ENCODE measurements around the gene MAP1A.

MAP1A gene

GRCh38 chr15:43511012-43511885 lies 6.2 kb upstream of the MAP1A start:
- TF ChIP-seq CTCF (IDR thresholded peaks at IDR 0.05) (peak; percentile 58), ZFX (IDR thresholded peaks at IDR 0.05; ENCODE audit: borderline replicate concordance) (no peak)
- peak overlapping the region; percentile 81 for H3K27ac ChIP-seq

- TF ChIP-seq ZFX (IDR thresholded peaks at IDR 0.05; ENCODE audit: borderline replicate concordance) = no peak
- H3K27ac ChIP-seq = no peak overlapping the region
Observed at GRCh38 chr15:43513550-43513949, 3.9 kb upstream of the MAP1A start.

- TF ChIP-seq ZFX (IDR thresholded peaks at IDR 0.05; ENCODE audit: borderline replicate concordance) (no peak), CTCF (IDR thresholded peaks at IDR 0.05) (peak; percentile 80)
- no peak overlapping the region for H3K27ac ChIP-seq
Observed at GRCh38 chr15:43514241-43515057, 3.0 kb upstream of the MAP1A start.

DNA sequence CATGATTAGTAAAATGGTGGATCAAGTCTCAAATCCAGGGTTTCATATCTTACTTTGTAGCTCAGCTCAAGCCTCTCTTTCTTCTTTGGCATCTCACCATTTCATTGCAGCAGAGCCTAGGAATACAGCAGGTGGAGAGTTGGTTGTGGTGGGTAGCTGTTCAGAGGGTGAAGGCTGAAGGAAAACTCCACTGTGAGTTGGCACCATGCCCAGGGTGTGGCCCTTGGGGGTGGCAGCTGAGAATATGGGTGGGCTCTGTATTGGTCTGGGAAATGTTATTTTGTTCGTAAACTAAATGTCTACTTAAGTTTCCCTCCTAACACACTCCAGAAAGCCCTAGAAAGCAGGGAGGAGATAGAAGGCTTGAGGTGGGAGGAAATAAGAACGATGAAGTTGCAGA lies 1.7 kb upstream of the MAP1A start:
- TF ChIP-seq CTCF (IDR thresholded peaks at IDR 0.05) = no peak
- TF ChIP-seq ZFX (IDR thresholded peaks at IDR 0.05; ENCODE audit: borderline replicate concordance) = no peak
- no peak overlapping the region for H3K27ac ChIP-seq

DNA sequence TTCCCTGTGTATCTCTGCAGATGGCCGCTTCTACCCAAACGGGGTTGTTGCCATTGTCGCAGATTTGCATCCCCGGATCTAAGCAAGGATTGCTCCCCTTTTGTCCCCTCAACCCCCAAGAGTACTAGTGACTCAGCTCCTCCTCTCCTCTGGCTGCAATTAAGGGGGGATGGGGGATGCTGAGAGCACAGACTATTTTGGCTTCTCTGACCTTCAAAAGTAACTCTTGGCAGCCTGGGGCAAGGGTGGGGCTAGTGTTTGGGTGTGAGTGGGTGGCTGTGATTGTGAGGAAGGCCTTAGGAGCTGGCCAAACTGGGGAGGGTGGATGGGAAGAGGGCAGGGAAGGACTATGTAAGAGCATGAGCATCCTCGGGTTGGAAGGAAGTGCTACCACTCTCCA lies 1.2 kb upstream of the MAP1A start:
- no peak for TF ChIP-seq CTCF (IDR thresholded peaks at IDR 0.05)
- no peak overlapping the region for H3K27ac ChIP-seq

DNA sequence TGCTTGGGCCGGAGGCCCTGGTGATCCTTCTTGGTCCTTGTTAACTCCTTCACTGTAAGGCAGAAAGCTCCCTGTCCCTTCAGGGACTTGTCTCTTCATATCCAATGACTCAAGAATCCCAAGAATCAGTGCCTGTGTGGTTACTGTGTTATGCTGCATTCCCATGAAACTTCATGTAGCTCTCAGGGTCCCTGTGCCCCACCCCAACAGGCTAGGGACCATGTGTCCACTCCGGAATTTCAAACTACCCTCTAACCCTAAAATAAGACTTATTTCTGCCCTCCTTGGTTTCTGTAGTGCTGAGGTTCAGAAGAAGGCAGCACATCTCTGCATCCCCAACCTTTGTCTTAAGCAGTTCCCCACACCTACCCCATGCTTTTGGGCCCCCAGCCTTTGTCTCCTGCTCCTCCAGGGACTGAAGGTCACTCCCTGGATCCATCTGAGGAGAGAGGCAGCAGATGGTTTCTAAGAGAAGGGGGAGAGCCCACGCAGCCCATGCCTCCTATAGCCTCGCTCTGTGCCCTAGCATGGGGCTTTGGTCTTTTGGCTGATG lies 531 bp upstream of the MAP1A start:
- TF ChIP-seq ZFX (IDR thresholded peaks at IDR 0.05; ENCODE audit: borderline replicate concordance) = no peak
- no peak for TF ChIP-seq CTCF (IDR thresholded peaks at IDR 0.05)
- H3K27ac ChIP-seq = no peak overlapping the region

DNA sequence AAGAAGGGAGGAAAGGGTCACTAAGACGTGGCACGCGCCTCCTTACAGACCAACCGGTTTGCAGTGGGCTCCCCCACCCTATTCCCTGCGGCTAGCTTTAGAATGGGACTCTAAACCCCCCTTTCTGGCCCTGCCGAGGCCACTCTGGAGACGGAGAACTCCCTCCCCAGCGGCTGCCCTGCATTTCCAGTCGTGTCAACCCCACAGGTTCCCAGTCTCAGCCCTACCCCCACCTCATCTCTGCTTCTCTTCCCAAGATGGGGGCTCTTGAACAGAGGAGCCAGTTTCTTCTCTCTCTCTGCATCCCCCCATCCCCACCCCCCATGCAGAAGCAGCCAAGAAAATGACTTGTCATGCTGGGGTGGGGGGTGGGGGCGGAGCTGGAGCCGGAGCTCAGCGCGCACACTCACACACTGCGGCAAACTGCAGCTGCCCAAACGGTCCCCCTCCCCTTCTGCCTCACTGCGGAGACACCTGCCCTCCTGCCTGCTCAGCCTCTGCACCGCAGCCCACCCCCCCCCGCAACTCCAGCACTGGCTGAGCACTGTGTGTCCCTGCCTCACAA lies 871 bp downstream of the MAP1A start:
- no peak overlapping the region for H3K27ac ChIP-seq
- no peak for TF ChIP-seq CTCF (IDR thresholded peaks at IDR 0.05)
- TF ChIP-seq ZFX (IDR thresholded peaks at IDR 0.05; ENCODE audit: borderline replicate concordance) = no peak
